Measurements from ENCODE around the gene PITRM1.

The PITRM1 gene

DNA sequence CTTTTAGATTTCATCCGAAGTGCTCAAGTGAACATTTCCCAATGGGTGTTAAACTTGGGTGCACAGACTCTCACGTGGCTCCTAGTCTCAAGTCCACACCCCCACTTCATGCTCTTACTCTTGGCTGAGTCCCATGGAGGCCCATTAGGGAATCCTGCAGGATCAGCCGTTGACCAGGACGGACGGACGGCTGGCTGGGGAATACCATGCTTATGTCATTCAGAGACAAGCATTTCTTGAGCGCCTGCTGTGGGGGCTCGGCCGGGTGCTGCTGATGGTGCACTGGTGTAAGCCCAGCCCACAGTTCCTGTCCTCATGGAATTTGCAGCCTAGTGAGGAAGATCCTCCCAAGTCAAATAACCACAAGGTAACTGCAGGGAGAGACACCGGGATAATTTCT lies 44.7 kb downstream of the PITRM1 start:
- Mint-ChIP-seq H3K36me3 (peaks cover 64% of the 10 kb centered on the region), H3K4me1 (peaks cover 5% of the 10 kb centered on the region), H3K27ac (no peak overlapping the region), H3K27me3 (no peaks in the 10 kb centered on the region), H3K4me3 (no peak overlapping the region), H3K9me3 (no peaks in the 10 kb centered on the region)
- no peak for ATAC-seq

GRCh38 chr10:3126741-3127346 lies 45.7 kb downstream of the PITRM1 start:
- H3K9me3 Mint-ChIP-seq = no peaks in the 10 kb centered on the region
- peaks cover 64% of the 10 kb centered on the region for H3K36me3 Mint-ChIP-seq
- no peak overlapping the region for H3K27ac Mint-ChIP-seq
- no peak overlapping the region for H3K4me3 Mint-ChIP-seq
- no peaks in the 10 kb centered on the region for H3K27me3 Mint-ChIP-seq
- H3K4me1 Mint-ChIP-seq = peaks cover 5% of the 10 kb centered on the region
- no peak for ATAC-seq

- no peak for ATAC-seq
- H3K9me3 Mint-ChIP-seq = no peaks in the 10 kb centered on the region
- no peak overlapping the region for H3K27ac Mint-ChIP-seq
- H3K36me3 Mint-ChIP-seq = peaks cover 61% of the 10 kb centered on the region
- H3K4me1 Mint-ChIP-seq = peaks cover 5% of the 10 kb centered on the region
- H3K27me3 Mint-ChIP-seq = no peaks in the 10 kb centered on the region
- no peak overlapping the region for H3K4me3 Mint-ChIP-seq
Measured at GRCh38 chr10:3126249-3126648, 46.3 kb downstream of the PITRM1 start.

- no peaks in the 10 kb centered on the region for H3K27me3 Mint-ChIP-seq
- no peak overlapping the region for H3K27ac Mint-ChIP-seq
- peaks cover 62% of the 10 kb centered on the region for H3K36me3 Mint-ChIP-seq
- no peak overlapping the region for H3K4me3 Mint-ChIP-seq
- peak; percentile 14 for ATAC-seq
- H3K9me3 Mint-ChIP-seq = no peaks in the 10 kb centered on the region
- H3K4me1 Mint-ChIP-seq = peaks cover 5% of the 10 kb centered on the region
Measured at GRCh38 chr10:3125527-3126170, 46.9 kb downstream of the PITRM1 start.

DNA sequence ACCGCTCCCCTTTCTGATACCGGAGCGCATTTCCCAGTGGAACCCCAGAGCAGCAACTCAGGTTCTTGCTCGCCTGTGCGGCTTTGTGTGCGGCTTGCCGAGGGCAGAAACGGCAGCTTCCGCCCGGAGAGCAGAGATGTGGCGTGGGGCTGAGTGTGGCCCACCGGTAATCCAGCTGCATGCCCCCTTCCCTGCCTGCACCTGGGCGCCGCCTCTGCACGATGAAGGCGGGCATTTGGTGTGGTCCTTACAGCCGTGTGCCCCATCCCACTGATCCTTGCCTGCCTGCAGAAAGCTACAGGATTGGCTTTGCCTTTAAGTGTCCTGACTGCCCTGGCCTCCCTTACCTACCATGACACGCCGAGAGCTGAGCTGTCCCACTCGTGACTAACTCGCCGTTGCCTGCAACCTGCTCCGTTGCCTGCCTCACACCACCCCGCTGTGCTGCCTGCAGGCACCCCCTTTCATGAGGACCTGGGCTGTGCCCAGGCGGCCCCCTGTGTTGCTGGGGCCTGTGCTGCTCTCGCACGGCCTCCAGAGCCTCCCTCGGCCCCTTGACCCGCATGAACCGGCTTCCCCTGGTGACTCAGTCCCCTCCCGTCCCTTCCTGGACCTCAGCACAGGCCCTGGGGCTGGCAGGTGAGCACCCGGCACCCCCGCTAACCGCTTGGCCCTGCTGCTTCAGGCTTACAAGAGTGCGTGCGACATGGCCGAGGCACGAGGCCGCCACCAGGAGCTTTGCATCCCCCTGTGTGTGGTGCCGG lies 48.0 kb downstream of the PITRM1 start:
- no peak overlapping the region for H3K4me3 Mint-ChIP-seq
- no peaks in the 10 kb centered on the region for H3K27me3 Mint-ChIP-seq
- H3K27ac Mint-ChIP-seq = no peak overlapping the region
- no peaks in the 10 kb centered on the region for H3K9me3 Mint-ChIP-seq
- H3K4me1 Mint-ChIP-seq = peaks cover 5% of the 10 kb centered on the region
- H3K36me3 Mint-ChIP-seq = peaks cover 61% of the 10 kb centered on the region
- ATAC-seq = no peak

GRCh38 chr10:3123571-3124411 lies 48.8 kb downstream of the PITRM1 start:
- Mint-ChIP-seq H3K4me1 (peaks cover 5% of the 10 kb centered on the region), H3K27me3 (no peaks in the 10 kb centered on the region), H3K36me3 (peaks cover 56% of the 10 kb centered on the region), H3K9me3 (no peaks in the 10 kb centered on the region), H3K4me3 (no peak overlapping the region), H3K27ac (no peak overlapping the region)
- no peak for ATAC-seq

GRCh38 chr10:3122486-3123205 lies 49.9 kb downstream of the PITRM1 start:
- H3K27ac Mint-ChIP-seq = no peak overlapping the region
- no peak for ATAC-seq
- peaks cover 5% of the 10 kb centered on the region for H3K4me1 Mint-ChIP-seq
- no peaks in the 10 kb centered on the region for H3K9me3 Mint-ChIP-seq
- H3K27me3 Mint-ChIP-seq = no peaks in the 10 kb centered on the region
- no peak overlapping the region for H3K4me3 Mint-ChIP-seq
- peaks cover 56% of the 10 kb centered on the region for H3K36me3 Mint-ChIP-seq

GRCh38 chr10:3122034-3122433 lies 50.5 kb downstream of the PITRM1 start:
- Mint-ChIP-seq H3K9me3 (no peaks in the 10 kb centered on the region), H3K4me1 (peaks cover 5% of the 10 kb centered on the region), H3K36me3 (peaks cover 62% of the 10 kb centered on the region), H3K4me3 (no peak overlapping the region), H3K27me3 (no peaks in the 10 kb centered on the region), H3K27ac (no peak overlapping the region)
- ATAC-seq = no peak

DNA sequence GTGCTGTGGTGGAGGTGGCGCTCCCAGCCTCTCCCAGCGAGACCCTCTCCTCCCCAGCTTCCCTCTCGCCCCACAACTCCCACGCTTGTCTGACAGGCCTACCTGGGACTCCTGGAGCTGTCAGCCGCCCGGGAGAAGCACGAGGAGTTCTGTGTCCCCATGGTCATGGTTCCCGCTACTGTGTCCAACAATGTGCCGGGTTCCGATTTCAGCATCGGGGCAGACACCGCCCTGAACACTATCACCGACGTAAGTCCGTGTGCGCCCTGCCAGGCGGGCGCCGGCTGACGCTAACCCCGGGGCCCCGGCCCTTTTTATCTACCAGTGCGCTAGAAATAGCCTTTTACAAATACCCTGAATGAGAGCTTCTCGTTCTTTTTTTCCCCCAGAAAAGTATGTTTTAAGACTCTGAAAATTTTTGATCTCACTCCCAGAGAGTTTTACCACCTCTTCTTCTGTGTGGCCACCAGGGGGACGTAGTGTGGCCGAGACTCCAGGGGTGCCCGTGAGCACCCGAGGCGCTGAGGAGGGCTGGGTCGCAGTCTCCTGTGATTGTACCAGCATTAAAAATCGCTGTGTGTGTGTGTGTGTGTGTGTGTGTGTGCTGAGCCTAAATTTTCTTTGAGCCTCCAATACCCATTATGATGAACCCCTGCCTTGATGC lies 52.7 kb downstream of the PITRM1 start:
- H3K4me3 Mint-ChIP-seq = no peak overlapping the region
- H3K27ac Mint-ChIP-seq = no peak overlapping the region
- ATAC-seq = no peak
- no peaks in the 10 kb centered on the region for H3K4me1 Mint-ChIP-seq
- no peaks in the 10 kb centered on the region for H3K27me3 Mint-ChIP-seq
- H3K9me3 Mint-ChIP-seq = no peaks in the 10 kb centered on the region
- H3K36me3 Mint-ChIP-seq = peaks cover 77% of the 10 kb centered on the region

DNA sequence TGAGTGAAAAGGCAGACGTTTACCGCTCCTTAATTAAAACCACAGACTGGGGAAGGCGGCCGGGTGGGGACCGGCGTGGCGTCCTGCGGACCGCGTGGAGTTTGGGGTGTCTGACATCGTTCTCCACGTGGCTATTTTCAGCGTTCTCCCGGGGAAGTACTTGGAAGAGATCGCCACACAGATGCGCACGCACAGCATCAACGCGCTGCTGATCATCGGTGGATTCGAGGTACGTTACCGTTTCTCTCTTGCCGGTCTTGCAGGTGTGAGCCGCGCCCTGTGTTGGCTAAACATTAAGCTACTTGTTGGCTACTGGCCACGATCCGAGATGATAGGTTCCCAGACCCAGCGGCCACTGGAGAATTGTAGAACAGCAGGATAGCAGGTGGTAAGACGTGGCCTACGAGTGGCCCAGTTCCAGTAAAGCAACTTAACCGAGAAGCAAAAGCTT lies 53.9 kb downstream of the PITRM1 start:
- Mint-ChIP-seq H3K27ac (no peak overlapping the region), H3K4me1 (no peaks in the 10 kb centered on the region), H3K27me3 (no peaks in the 10 kb centered on the region), H3K36me3 (peaks cover 80% of the 10 kb centered on the region), H3K9me3 (no peaks in the 10 kb centered on the region), H3K4me3 (no peak overlapping the region)
- no peak for ATAC-seq

GRCh38 chr10:3117486-3117885 lies 55.1 kb downstream of the PITRM1 start:
- Mint-ChIP-seq H3K36me3 (peaks cover 80% of the 10 kb centered on the region), H3K4me3 (no peak overlapping the region), H3K27me3 (no peaks in the 10 kb centered on the region), H3K27ac (no peak overlapping the region), H3K9me3 (no peaks in the 10 kb centered on the region), H3K4me1 (no peaks in the 10 kb centered on the region)
- ATAC-seq = no peak

- Mint-ChIP-seq H3K4me1 (peaks cover 3% of the 10 kb centered on the region), H3K27ac (no peak overlapping the region), H3K27me3 (no peaks in the 10 kb centered on the region), H3K4me3 (no peak overlapping the region), H3K9me3 (no peaks in the 10 kb centered on the region), H3K36me3 (peaks cover 77% of the 10 kb centered on the region)
- ATAC-seq = no peak
Measured at GRCh38 chr10:3116508-3117100, 56.0 kb downstream of the PITRM1 start.

DNA sequence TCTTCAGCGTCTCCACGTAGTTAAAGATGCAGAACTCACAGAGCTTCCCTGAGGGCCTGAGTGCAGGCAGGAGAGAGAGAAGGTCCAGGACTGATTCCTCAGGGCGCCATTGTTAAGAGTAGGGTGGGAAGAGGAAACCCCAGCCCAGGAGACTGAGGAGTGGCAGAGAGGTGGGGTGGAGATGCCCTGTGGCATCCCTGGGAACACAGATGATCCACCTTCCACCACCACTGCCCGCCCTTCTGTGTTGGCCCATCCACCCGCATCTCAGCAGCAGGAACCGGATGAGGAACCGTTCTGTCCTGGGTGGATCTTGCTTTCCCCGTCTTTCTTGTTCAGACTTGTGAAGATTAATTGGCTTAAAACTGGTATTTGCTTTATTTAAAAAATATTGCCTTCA lies 56.9 kb downstream of the PITRM1 start:
- Mint-ChIP-seq H3K27ac (no peak overlapping the region), H3K27me3 (no peaks in the 10 kb centered on the region), H3K4me3 (no peak overlapping the region), H3K9me3 (no peaks in the 10 kb centered on the region), H3K4me1 (peaks cover 12% of the 10 kb centered on the region), H3K36me3 (peaks cover 81% of the 10 kb centered on the region)
- ATAC-seq = no peak

- no peaks in the 10 kb centered on the region for H3K9me3 Mint-ChIP-seq
- H3K4me1 Mint-ChIP-seq = peaks cover 15% of the 10 kb centered on the region
- H3K36me3 Mint-ChIP-seq = peaks cover 84% of the 10 kb centered on the region
- H3K27me3 Mint-ChIP-seq = no peaks in the 10 kb centered on the region
- no peak overlapping the region for H3K4me3 Mint-ChIP-seq
- no peak for ATAC-seq
- no peak overlapping the region for H3K27ac Mint-ChIP-seq
Measured at GRCh38 chr10:3113343-3113720, 59.2 kb downstream of the PITRM1 start.

Data from stimulated activated memory B cell treated with anti-CD40 and anti-IgM and Interleukin-4, amounts not matched to agents 10 μg/mL and 1 μg/mL and 100 μg/mL, for 72 hours (primary cell).